Activated CD8-positive, alpha-beta T cell treated with anti-CD3 and anti-CD28 coated beads for 36 hours (primary cell): Measurements from ENCODE around the gene SNRNP70. TPM values are rescaled to one million over a fixed set of nuclear protein-coding genes. Genes with fewer than 3 reads are reported as not detected.

ENCODE experiments used
- ATAC-seq: fragments of 200-7000 bp; cut with Tn5 transposase; one replicate; pipeline ENCODE4 v1.10.0; 2021; ENCODE audit warnings: mild to moderate bottlenecking, moderate library complexity
- CTCF ChIA-PET: fragments of 350-600 bp; sonication (Branson Sonifier 250); formaldehyde crosslinking; loops from one replicate; lab custom pipeline; 2021; ENCODE audit warnings: antibody characterized with exemption; lab: Charles Lee
- POLR2A ChIA-PET: fragments of 350-600 bp; sonication (Branson Sonifier 250); formaldehyde crosslinking; loops from one replicate; lab custom pipeline; 2021; ENCODE audit warnings: antibody characterized with exemption; lab: Charles Lee
- DNase-seq: peaks from one replicate; pipeline ENCODE4 v3.0.0-alpha.2; 2020
- H3K27ac Mint-ChIP-seq: one replicate; pipeline ENCODE4 v1.8.0; 2021; ENCODE audit warnings: mild to moderate bottlenecking, mixed read lengths
- H3K27me3 Mint-ChIP-seq: one replicate; pipeline ENCODE4 v1.8.0; 2021; ENCODE audit warnings: mixed read lengths
- H3K36me3 Mint-ChIP-seq: one replicate; pipeline ENCODE4 v1.8.0; 2021; ENCODE audit warnings: low read depth, mixed read lengths
- H3K4me1 Mint-ChIP-seq: one replicate; pipeline ENCODE4 v1.8.0; 2021; ENCODE audit warnings: low read depth, mixed read lengths
- H3K4me3 Mint-ChIP-seq: one replicate; pipeline ENCODE4 v1.8.0; 2021; ENCODE audit warnings: mild to moderate bottlenecking, moderate library complexity, mixed read lengths
- H3K9me3 Mint-ChIP-seq: one replicate; pipeline ENCODE4 v1.8.0; 2021; ENCODE audit warnings: mixed read lengths
- intact Hi-C: fragments of 100-400 bp; cut with micrococcal nuclease; formaldehyde crosslinking; loops from one replicate; pipeline ENCODE4 v1.10.0; 2022
- total RNA-seq, 2 experiments: library from RNA; stranded (reverse); gene quantifications; one replicate each; pipeline ENCODE4 v1.2.3, GENCODE V29; 2021
- TF ChIP-seq, protein P1 (sequence below): fragments of 200-600 bp; IDR thresholded peaks from one replicate; pipeline ENCODE4 v1.8.0; 2022; ENCODE audit warnings: antibody characterized with exemption, mild to moderate bottlenecking

Gene SNRNP70
- total RNA-seq, 2 experiments from 2014 or later, result 187 to 188 TPM

- DNase-seq (peak; percentile 95), ATAC-seq (peak; percentile 68)
- Mint-ChIP-seq H3K27ac (no peak overlapping the region), H3K36me3 (no peaks in the 10 kb centered on the region), H3K4me3 (peak overlapping the region; percentile 62), H3K4me1 (peaks cover 27% of the 10 kb centered on the region), H3K9me3 (peaks cover 1% of the 10 kb centered on the region), H3K27me3 (peaks cover 63% of the 10 kb centered on the region)
- ChIA-PET CTCF (interaction anchor here (0.9 to 6.2 kb wide), 8 partner anchors 10 to 60 kb away, joined by 3 to 36 read pairs (median 4); partner anchors contain the start of gene LIN7B), POLR2A (interaction anchor here (0.6 to 1.7 kb wide), 3 partner anchors 15 to 354 kb away, joined by 3 to 7 read pairs (median 3); no protein-coding TSS in a partner anchor)
- intact Hi-C loops, result loop anchor here (5.0 kb wide), 1 partner anchor 52 kb away; no protein-coding TSS in a partner anchor
- TF ChIP-seq, protein P1, sequence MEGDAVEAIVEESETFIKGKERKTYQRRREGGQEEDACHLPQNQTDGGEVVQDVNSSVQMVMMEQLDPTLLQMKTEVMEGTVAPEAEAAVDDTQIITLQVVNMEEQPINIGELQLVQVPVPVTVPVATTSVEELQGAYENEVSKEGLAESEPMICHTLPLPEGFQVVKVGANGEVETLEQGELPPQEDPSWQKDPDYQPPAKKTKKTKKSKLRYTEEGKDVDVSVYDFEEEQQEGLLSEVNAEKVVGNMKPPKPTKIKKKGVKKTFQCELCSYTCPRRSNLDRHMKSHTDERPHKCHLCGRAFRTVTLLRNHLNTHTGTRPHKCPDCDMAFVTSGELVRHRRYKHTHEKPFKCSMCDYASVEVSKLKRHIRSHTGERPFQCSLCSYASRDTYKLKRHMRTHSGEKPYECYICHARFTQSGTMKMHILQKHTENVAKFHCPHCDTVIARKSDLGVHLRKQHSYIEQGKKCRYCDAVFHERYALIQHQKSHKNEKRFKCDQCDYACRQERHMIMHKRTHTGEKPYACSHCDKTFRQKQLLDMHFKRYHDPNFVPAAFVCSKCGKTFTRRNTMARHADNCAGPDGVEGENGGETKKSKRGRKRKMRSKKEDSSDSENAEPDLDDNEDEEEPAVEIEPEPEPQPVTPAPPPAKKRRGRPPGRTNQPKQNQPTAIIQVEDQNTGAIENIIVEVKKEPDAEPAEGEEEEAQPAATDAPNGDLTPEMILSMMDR, result no peak
Measured at GRCh38 chr19:49148784-49149651, 63.8 kb downstream of the SNRNP70 start.

GRCh38 chr19:49149652-49150105 lies 64.4 kb downstream of the SNRNP70 start:
- ATAC-seq (no peak), DNase-seq (no peak)
- ChIA-PET POLR2A (interaction anchor here (0.6 to 1.7 kb wide), 2 partner anchors 15 to 75 kb away, joined by 3 to 7 read pairs; no protein-coding TSS in a partner anchor), CTCF (interaction anchor here (0.9 to 6.2 kb wide), 5 partner anchors 29 to 59 kb away, joined by 3 to 36 read pairs (median 5); partner anchors contain the start of gene LIN7B)
- Mint-ChIP-seq H3K36me3 (no peaks in the 10 kb centered on the region), H3K27me3 (peaks cover 68% of the 10 kb centered on the region), H3K4me3 (peak overlapping the region; percentile 69), H3K27ac (no peak overlapping the region), H3K4me1 (peaks cover 27% of the 10 kb centered on the region), H3K9me3 (peaks cover 2% of the 10 kb centered on the region)
- TF ChIP-seq, protein P1, result no peak
- intact Hi-C loops, result loop anchor here (5.0 kb wide), 1 partner anchor 52 kb away; no protein-coding TSS in a partner anchor

GRCh38 chr19:49150106-49150943 lies 65.1 kb downstream of the SNRNP70 start:
- Mint-ChIP-seq H3K4me1 (peaks cover 27% of the 10 kb centered on the region), H3K27me3 (peaks cover 66% of the 10 kb centered on the region), H3K4me3 (peak overlapping the region; percentile 69), H3K36me3 (no peaks in the 10 kb centered on the region), H3K9me3 (peaks cover 2% of the 10 kb centered on the region), H3K27ac (no peak overlapping the region)
- ATAC-seq (peak; percentile 13), DNase-seq (peak; percentile 46)
- POLR2A ChIA-PET, result interaction anchor here (0.6 to 0.9 kb wide), 2 partner anchors 12 to 74 kb away, joined by 3 read pairs; no protein-coding TSS in a partner anchor
- CTCF ChIA-PET, result interaction anchor here (0.9 to 1.5 kb wide), 4 partner anchors 36 to 58 kb away, joined by 3 to 10 read pairs (median 3); partner anchors contain the start of gene LIN7B
- intact Hi-C loops, result no loop called here
- TF ChIP-seq, protein P1, result no peak

DNA sequence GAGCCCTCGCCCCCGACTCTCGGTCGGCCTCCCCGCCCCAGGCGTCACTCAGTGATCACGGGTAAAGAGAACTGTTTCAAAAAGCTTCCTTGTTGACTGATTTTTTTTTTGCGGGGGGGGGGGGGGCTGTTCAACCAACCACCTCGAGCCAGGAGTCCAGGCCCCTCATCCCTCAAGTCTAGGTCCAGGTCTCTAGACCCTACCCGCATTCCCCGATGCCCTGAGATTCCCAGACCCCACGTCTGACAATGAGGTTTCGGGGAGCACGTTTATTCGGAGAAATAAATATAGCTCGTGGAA lies 65.6 kb downstream of the SNRNP70 start:
- POLR2A ChIA-PET, result interaction anchor here (0.9 kb wide), 1 partner anchor 11 kb away, joined by 3 read pairs; no protein-coding TSS in a partner anchor
- no peak overlapping the region for H3K27ac Mint-ChIP-seq
- CTCF ChIA-PET, result interaction anchor here (1.2 to 1.5 kb wide), 2 partner anchors 37 to 53 kb away, joined by 3 to 10 read pairs; partner anchors contain the start of gene LIN7B
- H3K4me3 Mint-ChIP-seq, result no peak overlapping the region
- TF ChIP-seq, protein P1, result no peak
- peaks cover 23% of the 10 kb centered on the region for H3K4me1 Mint-ChIP-seq
- peaks cover 2% of the 10 kb centered on the region for H3K9me3 Mint-ChIP-seq
- H3K36me3 Mint-ChIP-seq, result no peaks in the 10 kb centered on the region
- intact Hi-C loops, result no loop called here
- no peak for DNase-seq
- peaks cover 70% of the 10 kb centered on the region for H3K27me3 Mint-ChIP-seq
- no peak for ATAC-seq
